HG03135 (cell line): ENCODE results near the gene PTGDS.
"Not testable (repeated sequence)": the region's sequence is repeated elsewhere in the genome, so short reads cannot be mapped to it uniquely, and the experiment has no call there.

ENCODE experiments used
- ATAC-seq: cut with Tn5 transposase; IDR thresholded peaks from one replicate; pipeline ENCODE4 v1.9.1; 2021; ENCODE audit warnings: mild to moderate bottlenecking, moderate library complexity; ENCODE audit not compliant: unreplicated experiment

PTGDS gene

DNA sequence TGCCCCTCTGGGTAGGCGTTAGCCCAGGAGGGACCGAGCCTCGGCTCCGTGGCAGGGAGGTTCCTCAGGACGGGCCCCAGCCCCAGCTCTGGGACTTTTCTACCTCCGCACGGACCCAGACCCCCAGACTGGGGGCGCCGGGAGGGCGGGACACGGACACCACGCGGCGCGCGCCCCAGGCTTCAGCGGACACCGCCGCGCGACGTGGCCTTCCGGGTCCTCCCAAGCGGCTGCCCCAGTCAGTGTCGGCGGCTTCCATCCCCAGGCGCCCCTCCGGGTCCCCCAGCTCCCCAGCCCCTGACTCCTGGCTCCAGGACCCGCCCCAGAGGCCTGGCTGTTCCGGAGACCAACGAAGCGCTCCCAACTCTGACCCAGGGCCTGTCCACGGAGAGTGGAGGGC lies 8.5 kb downstream of the PTGDS start:
- ATAC-seq = no peak

DNA sequence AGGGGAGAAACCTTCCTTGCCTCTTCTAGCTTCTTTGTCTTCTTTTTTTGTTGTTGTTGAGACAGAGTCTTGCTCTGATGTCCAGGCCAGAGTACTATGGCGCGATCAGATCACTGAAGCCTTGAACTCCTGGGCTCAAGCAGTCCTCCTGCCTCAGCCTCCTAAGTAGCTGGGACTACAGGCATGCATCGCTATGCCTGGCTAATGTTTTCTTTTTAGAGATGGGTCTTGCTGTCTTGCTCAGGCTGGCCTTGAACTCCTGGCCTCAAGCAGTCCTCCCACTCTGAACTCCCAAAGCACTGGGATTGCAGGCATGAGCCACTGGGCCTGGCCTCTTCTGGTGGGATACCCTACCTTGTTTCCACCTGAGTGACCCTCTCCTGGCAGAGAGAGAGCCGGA lies 11.6 kb downstream of the PTGDS start:
- ATAC-seq = no peak

DNA sequence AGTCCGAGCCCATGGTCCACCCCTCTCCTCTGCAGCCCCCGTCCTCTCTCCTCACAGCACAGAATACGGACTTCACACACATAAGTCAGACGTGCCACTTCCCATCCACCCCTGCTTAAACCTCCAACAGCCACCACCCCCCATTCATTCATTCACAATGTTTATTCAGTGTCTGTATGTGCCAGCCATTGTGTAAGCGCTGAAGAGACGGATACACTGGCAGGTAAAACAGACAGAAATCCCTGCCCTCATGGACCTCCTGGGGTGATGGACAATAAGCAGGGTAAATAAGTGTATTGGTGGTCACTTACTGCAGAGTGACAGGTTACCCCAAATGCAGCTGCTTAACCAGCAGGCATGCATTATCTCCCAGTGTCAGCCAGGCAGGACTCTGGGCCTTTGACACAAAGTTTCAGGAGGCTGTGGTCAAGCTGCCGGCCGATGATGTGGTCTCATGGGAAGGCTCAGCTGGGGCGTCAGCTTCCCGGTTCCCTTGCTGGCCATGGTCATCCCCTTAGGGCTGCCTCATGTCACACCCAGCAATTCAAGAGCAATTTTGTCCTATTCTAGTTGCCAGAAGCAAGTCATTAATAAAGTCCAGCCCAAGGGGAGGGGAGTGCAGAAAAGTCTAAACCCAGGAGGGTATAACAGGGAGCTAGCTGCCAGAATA lies 13.1 kb downstream of the PTGDS start:
- ATAC-seq = no peak

GRCh38 chr9:136991993-136992818 lies 14.9 kb downstream of the PTGDS start, which contains the start of gene PAXX:
TSS of gene PAXX (plus strand) at chr9:136992422. CDS start at chr9:136992444, 22 bp downstream.
- peak; percentile 71 for ATAC-seq

GRCh38 chr9:136992819-136993369 lies 15.6 kb downstream of the PTGDS start:
- peak; percentile 5 for ATAC-seq

DNA sequence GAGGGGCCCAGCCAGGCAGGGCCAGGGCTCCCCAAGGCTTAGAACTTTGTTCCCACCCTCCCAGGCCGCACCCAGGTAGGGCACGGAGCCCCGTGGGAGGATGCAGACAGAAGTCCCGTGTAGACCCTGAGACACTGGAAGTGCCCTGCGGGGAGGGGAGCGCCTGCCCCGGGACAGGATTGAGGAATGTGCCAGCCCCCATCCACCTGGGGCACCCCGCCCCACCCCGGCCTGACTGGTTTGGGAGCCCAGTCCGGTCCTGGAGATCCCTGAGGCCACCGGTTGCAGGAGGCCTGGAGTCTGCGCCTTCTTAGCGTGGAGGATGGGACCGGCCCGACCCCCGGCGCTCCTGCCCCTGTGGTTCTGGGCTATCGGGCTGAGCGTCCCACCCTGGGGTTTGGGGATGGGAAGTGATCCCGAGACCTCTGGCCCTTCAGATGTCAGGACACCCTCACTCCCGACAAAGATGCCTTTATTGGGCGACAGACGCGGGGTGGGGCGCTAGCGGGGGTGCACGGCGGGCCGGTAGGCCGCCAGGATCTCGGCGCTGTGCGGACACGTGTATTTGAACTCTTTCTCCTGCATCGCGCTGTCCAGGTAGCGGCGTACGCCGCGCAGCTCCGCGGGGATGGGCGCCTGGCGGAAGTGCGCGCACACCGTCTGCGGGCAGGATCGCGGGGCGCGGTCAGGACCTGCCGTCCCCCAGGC lies 17.0 kb downstream of the PTGDS start:
- ATAC-seq = no peak

- ATAC-seq = no peak
Observed at GRCh38 chr9:136994888-136995230, 17.6 kb downstream of the PTGDS start.

DNA sequence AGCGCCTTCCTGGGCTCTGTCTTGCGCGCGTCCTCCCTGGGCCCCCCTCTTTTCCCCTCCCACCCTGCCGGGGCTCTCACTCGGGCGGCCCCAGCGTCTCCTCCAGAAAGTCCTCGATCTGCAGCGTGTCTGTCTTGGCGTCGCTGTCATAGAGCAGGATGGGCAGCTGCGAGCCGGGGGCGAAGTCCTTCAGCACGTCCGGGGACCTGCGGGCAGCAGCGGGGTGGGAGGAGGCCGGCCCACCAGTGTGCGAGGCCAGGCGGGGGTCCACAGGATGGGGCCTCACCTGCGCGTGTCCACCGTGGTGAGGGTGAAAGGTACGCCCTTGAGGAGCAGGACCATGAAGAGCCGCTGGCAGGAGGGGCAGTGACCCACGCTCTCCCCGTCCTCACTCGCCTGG lies 18.1 kb downstream of the PTGDS start:
- no peak for ATAC-seq

- ATAC-seq = no peak
Observed at GRCh38 chr9:136995772-136996311, 18.5 kb downstream of the PTGDS start.

DNA sequence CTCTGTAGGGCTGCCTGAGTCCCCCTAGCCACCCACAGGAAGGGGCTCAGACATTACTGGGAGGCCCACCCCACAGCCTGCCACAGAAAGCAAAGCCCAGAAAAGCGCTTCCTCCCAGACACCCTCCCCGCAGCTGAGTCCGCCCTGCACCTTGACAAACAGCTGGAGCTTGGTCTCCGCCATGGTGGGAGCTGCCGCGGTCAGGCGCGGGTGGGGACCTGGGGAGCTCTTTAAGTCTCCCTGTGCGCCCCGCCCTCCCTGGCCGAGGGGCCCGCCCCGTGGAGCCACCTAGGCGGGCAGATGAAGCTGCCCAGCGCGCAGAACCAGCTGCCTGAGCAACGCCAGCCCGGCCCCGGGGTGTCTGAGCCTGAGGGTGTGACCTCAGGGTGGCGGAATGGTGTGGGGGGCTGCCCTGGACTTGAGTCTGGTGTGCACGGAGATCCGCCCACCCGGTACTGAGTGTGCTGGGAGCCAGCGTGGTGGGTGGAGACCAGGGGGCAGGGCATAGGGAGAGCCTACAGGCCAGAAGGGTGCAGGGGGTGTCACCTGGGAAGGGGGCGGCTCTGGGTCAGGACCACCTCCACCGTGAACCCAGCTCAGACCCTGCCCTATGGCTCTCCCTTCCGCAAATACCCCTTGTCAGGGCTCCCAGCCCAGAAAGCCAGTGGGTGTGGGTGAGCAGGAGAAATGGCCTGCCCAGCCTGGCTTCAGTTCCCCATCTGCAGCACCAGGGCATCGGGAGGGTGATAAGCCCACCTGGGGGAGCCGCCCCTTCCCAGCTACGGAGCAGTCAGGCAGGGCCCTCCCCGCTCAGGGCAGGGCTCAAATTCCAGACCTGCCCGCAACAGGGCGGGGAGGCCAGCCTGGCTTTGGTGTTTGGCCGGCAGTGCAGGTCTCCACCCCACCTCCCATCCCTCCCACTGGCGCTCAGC lies 19.3 kb downstream of the PTGDS start, which contains the start of gene CLIC3:
Gene CLIC3, minus strand, starts transcription at position 208 of the 932 bp plus-strand sequence. Its CDS starts 25 bp downstream, at position 183.
- ATAC-seq = no peak

GRCh38 chr9:136997371-136997770 lies 20.1 kb downstream of the PTGDS start:
- ATAC-seq = no peak

DNA sequence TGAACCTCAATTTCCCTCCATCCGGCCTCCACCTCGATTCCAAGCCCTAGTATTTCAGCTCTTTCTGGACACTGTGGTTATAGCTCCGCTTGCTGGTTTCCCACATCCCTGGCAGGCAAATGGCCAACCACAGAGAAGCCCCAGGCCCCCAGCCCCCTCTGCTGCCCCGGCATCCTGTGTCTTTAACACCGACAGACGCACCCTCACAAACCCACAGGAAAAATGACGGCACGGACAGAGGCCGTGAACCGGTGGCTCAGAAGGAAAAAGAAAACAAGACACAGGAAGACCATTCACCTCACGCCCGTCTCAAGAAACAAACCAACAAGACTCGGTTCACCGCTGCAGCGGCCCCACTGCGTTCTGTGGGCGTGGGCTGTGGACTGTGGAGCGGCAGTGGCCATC lies 20.5 kb downstream of the PTGDS start:
- no peak for ATAC-seq

DNA sequence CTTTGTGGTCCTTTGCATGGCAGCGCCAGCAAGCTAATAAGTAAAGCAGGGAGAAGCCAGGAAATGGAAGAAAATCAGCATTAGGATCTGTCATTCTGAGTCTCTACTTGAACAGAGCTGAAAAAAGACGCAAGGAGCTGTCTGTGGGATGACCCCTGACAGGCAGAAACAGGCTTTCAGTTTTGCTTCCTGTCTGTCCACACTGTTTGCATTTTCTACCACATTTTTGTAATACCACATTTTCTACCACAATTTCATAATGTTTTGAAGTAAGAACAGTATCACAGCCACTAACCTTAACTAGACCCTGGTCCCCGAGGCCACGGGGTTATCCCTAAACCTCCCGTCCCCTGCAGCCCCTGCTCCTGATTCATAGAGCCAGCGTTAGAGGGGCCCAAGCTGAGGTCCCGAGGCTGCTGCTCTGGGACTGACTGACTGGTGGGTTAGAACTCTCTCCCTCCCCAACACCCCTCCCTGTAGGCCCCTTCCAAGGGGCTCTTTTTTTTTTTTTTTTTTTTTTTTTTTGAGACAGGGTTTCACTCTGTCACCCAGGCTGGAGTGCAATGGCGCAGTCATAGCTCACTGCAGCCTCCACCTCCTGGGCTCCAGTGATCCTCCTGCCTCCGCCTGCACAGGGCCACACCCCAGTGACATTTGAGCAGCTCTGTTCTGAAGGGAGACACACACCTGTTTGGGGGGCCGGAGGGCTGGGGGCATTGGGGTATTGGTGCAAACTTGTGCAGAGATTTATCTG lies 23.1 kb downstream of the PTGDS start:
- peak; percentile 74 for ATAC-seq

GRCh38 chr9:137001857-137002645 lies 24.7 kb downstream of the PTGDS start:
- ATAC-seq = no peak

DNA sequence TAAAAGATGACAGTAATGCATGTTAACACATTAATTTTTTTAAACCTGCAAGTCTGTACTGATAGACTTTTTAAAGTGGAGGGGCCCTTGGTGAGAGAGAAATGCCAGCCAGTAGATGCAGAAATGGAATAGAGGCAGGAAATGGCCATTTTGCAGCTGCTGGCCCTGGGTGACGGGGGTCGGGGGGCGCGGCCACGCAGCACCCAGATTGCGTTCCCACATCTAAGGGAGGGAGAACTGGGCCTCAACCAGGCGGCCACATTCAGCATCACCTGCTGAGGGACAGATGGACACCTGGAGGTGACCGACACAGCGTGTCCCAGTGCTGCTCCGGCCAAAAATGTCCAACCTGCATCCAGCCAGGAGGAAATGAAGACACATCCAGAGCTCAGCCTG lies 25.3 kb downstream of the PTGDS start:
- ATAC-seq = no peak

GRCh38 chr9:137004285-137004684 lies 27.0 kb downstream of the PTGDS start:
- not testable (repeated sequence) for ATAC-seq

DNA sequence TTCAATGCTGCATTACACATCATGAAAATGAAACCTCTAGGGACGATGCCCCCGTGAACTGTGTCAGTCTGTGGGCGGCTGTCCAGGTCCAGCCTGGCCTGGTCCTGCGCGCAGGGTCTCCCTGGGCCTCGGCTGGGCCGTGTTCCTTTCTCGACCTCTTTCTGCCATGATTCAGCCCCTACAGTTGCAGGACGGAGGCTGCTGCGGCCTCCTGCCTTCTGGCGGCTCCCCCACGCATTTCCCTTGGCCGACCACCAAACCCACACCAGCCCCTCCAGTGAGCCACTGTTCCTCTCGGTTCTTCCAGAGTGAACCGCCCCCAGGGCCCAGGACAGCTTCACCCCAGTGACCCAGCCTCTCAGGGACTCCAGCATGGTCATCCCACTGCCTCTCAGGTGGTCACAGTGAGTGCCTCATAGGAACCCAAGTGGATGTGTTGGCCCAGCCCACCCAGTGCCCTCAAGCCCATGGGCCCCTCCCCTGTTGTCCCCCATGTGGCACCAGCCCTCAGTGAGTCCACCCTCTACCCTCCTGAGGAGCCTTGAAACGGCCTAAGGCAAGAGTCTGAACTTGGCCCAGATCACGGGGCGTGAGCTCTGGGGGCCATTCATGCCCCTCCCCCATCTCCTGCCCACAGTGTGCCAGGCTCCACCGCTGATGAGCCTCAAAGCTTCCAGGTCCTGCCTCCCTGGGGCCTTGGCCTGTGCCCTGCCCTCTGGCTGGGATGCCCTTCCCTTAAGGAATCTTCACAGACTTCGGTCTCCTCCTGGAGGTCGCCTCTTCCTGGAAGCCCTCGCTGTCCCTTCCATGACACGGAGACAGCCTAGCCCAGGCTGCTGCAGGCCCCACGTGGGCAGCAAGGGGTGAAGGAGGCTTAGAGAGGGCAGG lies 29.1 kb downstream of the PTGDS start:
- no peak for ATAC-seq
